ENCODE data around the gene LCE5A.
"Not testable (repeated sequence)": the region's sequence is repeated elsewhere in the genome, so short reads cannot be mapped to it uniquely, and the experiment has no call there.

The LCE5A gene

GRCh38 chr1:152535774-152536173, 25.2 kb downstream of the LCE5A start:
- TF ChIP-seq POLR2A (IDR thresholded peaks at IDR 0.05; ENCODE audit: low read length): no peak
- no peak for TF ChIP-seq GATA1 (IDR thresholded peaks at IDR 0.05; ENCODE audit: low read depth, low read length)

DNA sequence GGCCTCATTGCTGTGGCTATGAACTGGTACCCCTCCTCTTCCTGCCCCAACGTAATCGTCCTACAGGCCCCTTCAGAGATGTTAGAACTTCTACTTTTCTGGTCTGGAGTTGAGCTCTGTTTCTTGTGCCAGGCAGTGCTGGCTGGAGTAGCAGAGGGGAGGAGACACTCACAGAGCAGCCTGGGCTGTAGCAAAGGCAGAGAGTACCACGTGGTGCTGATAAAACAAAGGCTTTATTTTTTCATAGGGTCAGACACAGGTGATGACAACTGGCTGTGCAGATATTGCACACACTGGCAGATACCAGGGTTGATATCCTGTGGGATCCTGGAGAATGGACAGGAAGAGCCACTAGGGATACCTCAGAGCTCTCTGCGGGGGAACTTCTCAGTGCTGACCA, 26.9 kb downstream of the LCE5A start:
- no peak for DNase-seq
- no peak for TF ChIP-seq POLR2A (IDR thresholded peaks at IDR 0.05; ENCODE audit: low read length)
- no peak for TF ChIP-seq GATA1 (IDR thresholded peaks at IDR 0.05; ENCODE audit: low read depth, low read length)

More at GRCh38 chr1:152535774-152536173, 25.2 kb downstream of the LCE5A start:
- no peak for DNase-seq

DNA sequence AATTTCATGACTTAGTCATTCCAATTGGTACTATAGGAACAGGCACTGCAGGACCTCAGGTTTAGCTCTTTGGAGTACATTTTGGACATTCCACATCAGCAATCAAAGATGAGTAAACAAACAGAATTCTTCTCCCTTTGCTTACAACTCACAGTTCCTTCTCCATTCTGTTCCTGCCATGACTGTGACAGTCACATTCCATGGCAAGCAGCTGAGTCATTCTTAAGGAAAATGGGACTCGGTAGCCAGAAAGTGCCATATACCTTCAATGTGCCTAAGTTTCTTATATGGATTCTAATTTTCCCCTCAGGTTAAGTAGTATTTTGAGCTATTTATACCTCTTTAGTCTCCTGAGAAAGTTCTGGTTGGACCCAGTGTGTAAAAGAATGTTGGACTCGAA, 29.3 kb downstream of the LCE5A start:
- DNase-seq: no peak
- TF ChIP-seq POLR2A (IDR thresholded peaks at IDR 0.05; ENCODE audit: low read length): no peak
- no peak for TF ChIP-seq GATA1 (IDR thresholded peaks at IDR 0.05; ENCODE audit: low read depth, low read length)

GRCh38 chr1:152543820-152544219, 33.2 kb downstream of the LCE5A start:
- DNase-seq: peak; percentile 14 to 18
- no peak for TF ChIP-seq POLR2A (IDR thresholded peaks at IDR 0.05; ENCODE audit: low read length)
- no peak for TF ChIP-seq GATA1 (IDR thresholded peaks at IDR 0.05; ENCODE audit: low read depth, low read length)

DNA sequence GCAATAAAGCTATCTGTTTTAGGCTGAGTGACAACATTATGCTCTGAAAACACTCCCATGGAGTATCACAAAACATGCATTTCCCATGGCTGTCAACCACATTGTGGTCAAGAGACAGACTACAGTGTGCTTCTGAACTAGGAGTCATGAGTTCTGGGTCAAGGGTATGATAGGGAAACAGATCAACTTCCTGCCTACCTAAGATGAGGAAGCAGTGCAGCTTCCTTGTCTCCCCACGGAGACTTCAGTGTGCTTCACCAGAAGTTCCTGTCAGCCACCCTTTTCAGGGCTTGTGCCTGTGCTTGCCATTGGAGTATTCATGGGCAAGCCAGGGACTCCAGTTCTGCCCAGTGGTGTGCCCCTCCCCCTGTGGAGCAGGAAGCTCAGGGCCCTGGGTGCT, 36.1 kb downstream of the LCE5A start:
- TF ChIP-seq POLR2A (IDR thresholded peaks at IDR 0.05; ENCODE audit: low read length) (no peak), GATA1 (IDR thresholded peaks at IDR 0.05; ENCODE audit: low read depth, low read length) (no peak)
- no peak for DNase-seq

DNA sequence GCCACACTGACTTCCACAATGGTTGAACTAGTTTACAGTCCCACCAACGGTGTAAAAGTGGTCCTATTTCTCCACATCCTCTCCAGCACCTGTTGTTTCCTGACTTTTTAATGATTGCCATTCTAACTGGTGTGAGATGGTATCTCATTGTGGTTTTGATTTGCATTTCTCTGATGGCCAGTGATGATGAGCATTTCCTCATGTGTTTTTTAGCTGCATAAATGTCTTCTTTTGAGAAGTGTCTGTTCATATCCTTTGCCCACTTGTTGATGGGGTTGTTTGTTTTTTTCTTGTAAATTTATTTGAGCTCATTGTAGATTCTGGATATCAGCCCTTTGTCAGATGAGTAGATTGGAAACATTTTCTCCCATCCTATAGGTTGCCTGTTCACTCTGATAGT, 37.8 kb downstream of the LCE5A start:
- not testable (repeated sequence) for DNase-seq
